Astrocyte of the spinal cord (primary cell): ENCODE results near the gene RNF166.

Experiments
- DNase-seq: peaks from one replicate; pipeline ENCODE4 v3.0.0; 2011; ENCODE audit warnings: low read depth, low spot score
- H3K4me3 ChIP-seq: 2 replicates; pipeline ENCODE4 v1.5.1; 2011; ENCODE audit warnings: low read depth, mild to moderate bottlenecking, low read length, moderate library complexity
- in situ Hi-C: cut with HindIII; loops from 2 replicates; pipeline ENCODE4 v1.10.0; 2017; ENCODE audit warnings: low sequenced_read_pairs
- TF ChIP-seq, protein P1 (sequence below): IDR thresholded peaks from 2 replicates; pipeline ENCODE4 v1.5.1; 2012; ENCODE audit warnings: low read depth, mild to moderate bottlenecking, low read length, inconsistent platforms

Gene RNF166

DNA sequence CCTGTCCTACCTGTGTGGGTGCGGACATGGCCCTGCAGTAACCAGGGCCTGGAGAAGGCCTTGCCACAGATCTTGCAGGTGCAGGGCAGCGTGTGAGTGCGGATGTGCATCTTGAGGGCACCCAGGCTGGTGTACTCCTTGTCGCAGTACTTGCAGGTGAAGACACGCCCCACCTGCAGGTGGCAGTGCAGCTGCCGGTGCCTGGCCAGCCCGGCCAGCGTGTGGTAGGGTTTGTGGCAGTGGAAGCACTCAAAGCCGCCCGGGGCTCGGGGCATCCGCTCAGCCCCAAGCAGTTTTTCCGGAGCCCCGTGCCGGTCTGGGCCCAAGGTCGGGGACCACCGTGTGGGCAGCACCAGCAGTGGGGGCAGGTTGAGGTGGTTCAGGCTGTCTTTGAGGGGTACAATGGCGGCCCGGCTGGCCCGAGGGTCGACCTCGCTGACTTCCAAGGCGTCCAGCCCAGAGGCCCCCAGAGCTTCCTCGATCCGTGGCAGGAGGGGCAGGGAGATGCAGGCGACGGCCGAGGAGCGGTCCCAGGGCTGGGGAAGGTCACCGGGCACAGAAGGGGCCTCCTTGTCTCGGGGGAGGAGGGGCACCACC lies 25.0 kb downstream of the RNF166 start:
- TF ChIP-seq, protein P1, sequence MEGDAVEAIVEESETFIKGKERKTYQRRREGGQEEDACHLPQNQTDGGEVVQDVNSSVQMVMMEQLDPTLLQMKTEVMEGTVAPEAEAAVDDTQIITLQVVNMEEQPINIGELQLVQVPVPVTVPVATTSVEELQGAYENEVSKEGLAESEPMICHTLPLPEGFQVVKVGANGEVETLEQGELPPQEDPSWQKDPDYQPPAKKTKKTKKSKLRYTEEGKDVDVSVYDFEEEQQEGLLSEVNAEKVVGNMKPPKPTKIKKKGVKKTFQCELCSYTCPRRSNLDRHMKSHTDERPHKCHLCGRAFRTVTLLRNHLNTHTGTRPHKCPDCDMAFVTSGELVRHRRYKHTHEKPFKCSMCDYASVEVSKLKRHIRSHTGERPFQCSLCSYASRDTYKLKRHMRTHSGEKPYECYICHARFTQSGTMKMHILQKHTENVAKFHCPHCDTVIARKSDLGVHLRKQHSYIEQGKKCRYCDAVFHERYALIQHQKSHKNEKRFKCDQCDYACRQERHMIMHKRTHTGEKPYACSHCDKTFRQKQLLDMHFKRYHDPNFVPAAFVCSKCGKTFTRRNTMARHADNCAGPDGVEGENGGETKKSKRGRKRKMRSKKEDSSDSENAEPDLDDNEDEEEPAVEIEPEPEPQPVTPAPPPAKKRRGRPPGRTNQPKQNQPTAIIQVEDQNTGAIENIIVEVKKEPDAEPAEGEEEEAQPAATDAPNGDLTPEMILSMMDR, result peak; percentile 38
- no peak overlapping the region for H3K4me3 ChIP-seq
- in situ Hi-C loops, result no loop called here
- DNase-seq, result no peak

DNA sequence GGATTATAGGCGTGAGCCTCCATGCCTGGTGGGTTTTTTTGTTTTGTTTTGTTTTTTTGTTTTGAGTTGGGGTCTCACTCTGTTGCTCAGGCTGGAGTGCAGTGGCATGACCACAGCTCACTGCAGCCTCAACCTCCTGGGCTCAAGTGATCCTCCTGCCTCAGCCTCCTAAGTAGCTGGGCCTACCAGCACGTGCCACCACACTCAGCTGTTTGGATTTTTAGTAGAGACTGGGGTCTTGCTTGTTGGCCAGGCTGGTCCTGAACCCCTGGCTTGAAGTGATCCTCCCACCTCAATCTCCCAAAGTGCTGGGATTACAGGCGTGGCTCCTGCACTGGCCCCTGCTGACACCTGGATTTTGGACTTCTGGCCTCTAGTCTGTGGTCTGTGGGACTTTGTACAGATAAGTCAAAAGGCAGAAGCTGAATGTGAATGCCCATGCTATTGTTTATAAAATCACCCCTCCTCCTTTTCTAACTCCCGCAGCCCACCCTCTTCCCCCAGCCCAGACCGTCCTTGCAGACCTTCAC lies 25.6 kb downstream of the RNF166 start:
- in situ Hi-C loops, result no loop called here
- TF ChIP-seq, protein P1, result no peak
- no peak for DNase-seq
- no peak overlapping the region for H3K4me3 ChIP-seq

DNA sequence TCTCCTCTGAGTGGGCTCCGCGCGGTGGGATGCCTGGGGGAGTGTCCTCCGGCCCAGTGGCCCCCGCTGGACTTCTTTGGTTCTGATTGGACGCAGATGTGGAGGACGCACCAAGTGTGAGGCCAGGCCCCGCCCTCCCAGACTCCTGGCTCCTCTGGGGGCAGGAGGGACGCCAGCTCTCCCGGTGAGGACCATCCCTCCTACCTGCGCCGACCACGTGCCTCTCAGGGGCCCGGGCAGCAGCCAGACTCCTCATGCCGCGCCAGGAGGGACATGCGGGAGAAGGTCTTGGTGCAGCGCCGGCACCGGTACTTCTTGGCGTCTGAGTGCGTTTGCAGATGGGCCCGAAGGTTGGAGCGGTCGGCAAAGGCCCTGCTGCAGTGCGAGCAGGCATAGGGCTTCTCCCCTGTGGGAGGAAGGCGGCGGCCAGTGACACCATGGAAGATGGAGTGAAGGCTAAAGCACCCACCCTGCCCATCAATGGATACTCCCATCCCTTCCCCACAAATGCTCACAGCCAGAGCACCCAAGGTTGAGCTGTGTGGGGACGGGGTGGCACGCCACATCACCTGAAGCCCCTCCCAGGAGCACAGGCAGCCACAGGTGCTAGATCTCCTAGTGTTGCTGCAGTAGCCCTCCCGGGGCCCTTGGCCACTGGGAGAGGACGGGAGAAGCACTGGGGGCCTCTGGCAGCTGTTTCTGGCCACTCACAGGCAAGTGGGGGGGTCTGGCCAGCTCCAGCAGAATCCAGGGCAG lies 27.8 kb downstream of the RNF166 start:
- DNase-seq, result no peak
- H3K4me3 ChIP-seq, result no peak overlapping the region
- TF ChIP-seq, protein P1, result no peak
- in situ Hi-C loops, result no loop called here

DNA sequence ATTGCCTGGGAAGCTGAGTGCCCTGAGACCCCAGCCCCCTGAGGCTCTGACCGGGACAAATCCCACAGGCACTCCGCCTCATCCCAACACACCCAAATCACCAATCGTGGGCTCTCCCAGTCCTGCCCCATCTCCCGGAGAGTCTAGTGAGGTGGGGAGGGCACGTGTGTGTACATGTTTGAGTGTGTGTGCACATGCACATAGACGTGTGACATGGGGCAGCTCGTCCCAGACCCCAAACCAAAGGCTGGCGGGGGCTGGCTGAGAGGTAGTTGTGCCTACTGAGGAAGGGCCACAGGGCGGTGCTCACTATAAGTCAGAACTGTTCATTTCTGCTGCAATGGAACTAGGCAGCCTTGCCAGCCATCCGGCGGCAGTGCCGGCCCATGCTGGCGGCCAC lies 28.5 kb downstream of the RNF166 start:
- in situ Hi-C loops, result no loop called here
- TF ChIP-seq, protein P1, result no peak
- no peak for DNase-seq
- H3K4me3 ChIP-seq, result no peak overlapping the region

DNA sequence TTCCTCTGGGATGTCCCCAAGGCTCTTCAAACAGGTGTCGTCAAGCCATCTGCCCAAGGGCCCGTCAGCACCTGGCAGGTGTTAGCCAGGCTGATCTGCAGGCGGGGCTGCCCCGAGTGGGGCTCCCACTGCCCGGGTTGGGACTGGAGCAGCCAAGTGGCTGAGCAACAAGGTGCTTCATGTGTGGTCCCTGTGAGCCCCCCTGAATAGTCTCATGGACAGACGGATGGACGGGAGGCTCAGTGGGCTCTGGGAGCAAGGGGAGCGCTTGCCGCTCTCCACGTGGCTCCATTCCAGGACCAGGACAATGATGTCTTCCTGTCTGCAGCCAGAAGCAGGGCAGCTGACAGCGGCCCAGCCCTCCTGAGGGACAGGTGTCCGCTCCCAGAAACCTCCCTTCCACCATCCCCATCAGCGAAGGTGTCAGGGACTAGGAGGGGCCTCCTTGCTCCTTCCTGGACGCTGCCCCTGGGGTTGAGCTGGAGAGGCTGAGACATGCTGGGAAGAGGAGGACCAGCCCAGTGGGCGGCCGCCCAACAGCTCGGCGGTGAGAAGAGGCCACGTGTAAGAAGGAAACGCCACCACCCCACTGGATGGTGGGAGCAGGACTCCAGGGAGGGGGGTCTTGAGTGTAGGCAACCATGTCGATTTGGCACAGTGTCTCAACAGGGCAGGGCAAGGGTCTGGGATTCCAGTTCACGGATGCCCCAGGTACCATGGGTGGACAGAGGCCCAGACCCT lies 29.5 kb downstream of the RNF166 start:
- TF ChIP-seq, protein P1, result no peak
- in situ Hi-C loops, result no loop called here
- H3K4me3 ChIP-seq, result no peak overlapping the region

DNA sequence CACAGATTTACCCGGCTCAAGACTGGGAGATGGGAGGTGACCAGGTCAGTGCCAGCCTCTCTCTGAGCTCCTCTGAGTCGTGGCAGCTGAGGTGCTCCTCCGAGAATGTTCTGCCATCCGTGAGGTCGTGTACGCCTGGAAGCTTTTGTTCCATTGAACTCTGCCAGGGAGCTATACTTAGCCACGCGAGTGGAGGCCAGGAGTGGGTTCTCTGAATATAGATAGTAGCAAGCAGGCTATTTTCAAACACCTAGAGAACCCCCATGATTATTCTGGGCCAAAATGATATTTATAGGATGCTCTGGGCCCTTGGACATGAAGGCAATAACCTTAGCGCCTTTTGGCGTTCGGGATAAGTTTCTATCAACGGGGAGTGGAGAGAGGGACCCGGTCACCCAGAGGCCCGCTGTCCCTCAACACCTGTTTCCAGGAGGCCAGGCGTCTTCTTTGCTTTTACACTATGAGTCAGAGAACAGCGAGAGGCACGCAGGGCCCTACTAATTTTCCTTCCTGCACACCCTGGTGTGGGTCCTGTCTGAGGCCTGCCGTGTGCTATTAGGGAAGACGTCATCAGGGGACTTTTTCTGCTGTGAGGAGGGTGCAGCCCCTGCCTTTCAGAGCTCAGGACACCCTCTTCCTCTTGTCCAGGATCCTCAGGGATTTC lies 32.4 kb downstream of the RNF166 start:
- DNase-seq, result no peak
- in situ Hi-C loops, result no loop called here
- H3K4me3 ChIP-seq, result no peak overlapping the region
- TF ChIP-seq, protein P1, result no peak

More for the DNA sequence above, 29.5 kb downstream of the RNF166 start:
- DNase-seq, result no peak
